Neural progenitor cell (in vitro differentiated cells): ENCODE measurements around the gene ZRANB3. TPM values are rescaled to one million over a fixed set of nuclear protein-coding genes. Genes with fewer than 3 reads are reported as not detected.

Experiments used
- DNase-seq: peaks from one replicate; pipeline ENCODE4 v3.0.0-alpha.2; 2016; ENCODE audit warnings: low spot score
- H2AFZ ChIP-seq: fragments of 200-600 bp; sonication (generic); replicated peaks from 2 replicates; pipeline ENCODE4 v1.6.1; 2016; ENCODE audit warnings: antibody characterized with exemption
- H3F3A ChIP-seq: fragments of 200-600 bp; sonication (generic); 2 replicates; pipeline ENCODE4 v1.6.1; 2016; ENCODE audit warnings: antibody characterized with exemption, low read depth
- H3K27ac ChIP-seq: fragments of 200-600 bp; sonication (generic); 2 replicates; pipeline ENCODE4 v1.5.1; 2016; ENCODE audit warnings: mild to moderate bottlenecking
- H3K27me3 ChIP-seq: fragments of 200-600 bp; sonication (generic); 2 replicates; pipeline ENCODE4 v1.6.1; 2016; ENCODE audit warnings: mild to moderate bottlenecking, moderate library complexity
- H3K36me3 ChIP-seq: fragments of 200-600 bp; sonication (generic); 2 replicates; pipeline ENCODE4 v1.5.1; 2016
- H3K4me1 ChIP-seq: fragments of 200-600 bp; sonication (generic); 2 replicates; pipeline ENCODE4 v1.6.1; 2016; ENCODE audit warnings: mixed run types
- H3K4me2 ChIP-seq: fragments of 200-600 bp; sonication (generic); 2 replicates; pipeline ENCODE4 v1.6.1; 2016
- H3K4me3 ChIP-seq: fragments of 200-600 bp; sonication (generic); 2 replicates; pipeline ENCODE4 v1.5.1; 2016
- H3K79me2 ChIP-seq: fragments of 200-600 bp; sonication (generic); 2 replicates; pipeline ENCODE4 v1.6.1; 2016; ENCODE audit warnings: low read depth
- H3K9ac ChIP-seq: fragments of 200-600 bp; sonication (generic); 2 replicates; pipeline ENCODE4 v1.6.1; 2016
- H3K9me3 ChIP-seq: fragments of 200-600 bp; sonication (generic); 2 replicates; pipeline ENCODE4 v1.5.1; 2016; ENCODE audit warnings: low read depth
- H4K20me1 ChIP-seq: fragments of 200-600 bp; sonication (generic); 2 replicates; pipeline ENCODE4 v1.6.1; 2016; ENCODE audit warnings: low read depth
- H3K27ac Mint-ChIP-seq: 3 replicates; pipeline ENCODE4 v1.8.0; 2021; ENCODE audit warnings: mixed read lengths
- H3K27me3 Mint-ChIP-seq: 2 replicates; pipeline ENCODE4 v1.8.0; 2022; ENCODE audit warnings: low read depth, mild to moderate bottlenecking, inconsistent platforms, moderate library complexity, mixed read lengths; ENCODE audit not compliant: insufficient read depth
- H3K36me3 Mint-ChIP-seq: 3 replicates; pipeline ENCODE4 v1.8.0; 2021; ENCODE audit warnings: mixed read lengths
- H3K4me1 Mint-ChIP-seq: 3 replicates; pipeline ENCODE4 v1.8.0; 2021; ENCODE audit warnings: mixed read lengths
- H3K4me3 Mint-ChIP-seq: 3 replicates; pipeline ENCODE4 v1.8.0; 2021; ENCODE audit warnings: mild to moderate bottlenecking, moderate library complexity, mixed read lengths
- H3K9me3 Mint-ChIP-seq: 3 replicates; pipeline ENCODE4 v1.8.0; 2020; ENCODE audit warnings: mixed read lengths
- EZH2 ChIP-seq: fragments of 200-600 bp; sonication (generic); IDR thresholded peaks from 2 replicates; pipeline ENCODE4 v1.6.1; 2017; ENCODE audit warnings: antibody characterized with exemption, mild to moderate bottlenecking, moderate library complexity
- EZH2phosphoT487 ChIP-seq: fragments of 200-600 bp; sonication (generic); IDR thresholded peaks from 2 replicates; pipeline ENCODE4 v1.6.1; 2017; ENCODE audit warnings: antibody characterized with exemption
- total RNA-seq: library from RNA; depleted of rRNA; stranded (reverse); fragments of >200 nt; gene quantifications from 2 replicates; pipeline ENCODE4 v1.2.3, GENCODE V29; 2015; ENCODE audit warnings: low replicate concordance
- TF ChIP-seq, protein P1 (sequence below): fragments of 200-600 bp; sonication (generic); IDR thresholded peaks from 2 replicates; pipeline ENCODE4 v1.5.1; 2017; ENCODE audit warnings: antibody characterized with exemption, mild to moderate bottlenecking

ZRANB3 gene
- total RNA-seq, 1 donor from 2014 or later, result 35.9 TPM

DNA sequence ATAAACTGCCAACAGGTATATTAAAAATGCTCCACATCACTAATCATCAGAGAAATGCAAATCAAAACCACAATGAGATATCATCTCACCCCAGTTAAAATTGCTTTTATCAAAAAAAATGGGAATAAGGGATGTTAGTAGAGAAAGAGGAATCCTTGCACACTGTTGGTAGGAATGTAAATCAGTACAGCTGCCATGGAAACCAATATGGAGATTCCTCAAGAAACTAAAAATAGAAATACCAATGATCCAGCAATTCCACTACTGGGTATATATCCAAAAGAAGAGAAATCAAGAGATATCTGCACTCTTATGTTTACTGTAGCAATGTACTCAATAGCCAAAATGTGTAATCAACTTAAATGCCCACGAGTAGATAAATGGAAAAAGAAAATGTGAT lies 40.6 kb downstream of the ZRANB3 start:
- no peaks in the 10 kb centered on the region for H3K79me2 ChIP-seq
- no peaks in the 10 kb centered on the region for H3K9me3 ChIP-seq
- H3K36me3 ChIP-seq, result peaks cover under 1% of the 10 kb centered on the region
- H3K4me2 ChIP-seq, result no peak overlapping the region
- no peaks in the 10 kb centered on the region for H4K20me1 ChIP-seq
- Mint-ChIP-seq H3K4me1 (no peaks in the 10 kb centered on the region), H3K9me3 (peaks cover 12% of the 10 kb centered on the region), H3K27ac (no peak overlapping the region), H3K27me3 (no peaks in the 10 kb centered on the region), H3K36me3 (peaks cover 48% of the 10 kb centered on the region), H3K4me3 (no peak overlapping the region)
- TF ChIP-seq EZH2phosphoT487 (no peak), EZH2 (no peak)
- TF ChIP-seq, protein P1, sequence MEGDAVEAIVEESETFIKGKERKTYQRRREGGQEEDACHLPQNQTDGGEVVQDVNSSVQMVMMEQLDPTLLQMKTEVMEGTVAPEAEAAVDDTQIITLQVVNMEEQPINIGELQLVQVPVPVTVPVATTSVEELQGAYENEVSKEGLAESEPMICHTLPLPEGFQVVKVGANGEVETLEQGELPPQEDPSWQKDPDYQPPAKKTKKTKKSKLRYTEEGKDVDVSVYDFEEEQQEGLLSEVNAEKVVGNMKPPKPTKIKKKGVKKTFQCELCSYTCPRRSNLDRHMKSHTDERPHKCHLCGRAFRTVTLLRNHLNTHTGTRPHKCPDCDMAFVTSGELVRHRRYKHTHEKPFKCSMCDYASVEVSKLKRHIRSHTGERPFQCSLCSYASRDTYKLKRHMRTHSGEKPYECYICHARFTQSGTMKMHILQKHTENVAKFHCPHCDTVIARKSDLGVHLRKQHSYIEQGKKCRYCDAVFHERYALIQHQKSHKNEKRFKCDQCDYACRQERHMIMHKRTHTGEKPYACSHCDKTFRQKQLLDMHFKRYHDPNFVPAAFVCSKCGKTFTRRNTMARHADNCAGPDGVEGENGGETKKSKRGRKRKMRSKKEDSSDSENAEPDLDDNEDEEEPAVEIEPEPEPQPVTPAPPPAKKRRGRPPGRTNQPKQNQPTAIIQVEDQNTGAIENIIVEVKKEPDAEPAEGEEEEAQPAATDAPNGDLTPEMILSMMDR, result no peak
- no peak overlapping the region for H3K9ac ChIP-seq
- no peak for DNase-seq
- no peak overlapping the region for H3K4me3 ChIP-seq
- no peak overlapping the region for H3K27ac ChIP-seq
- H2AFZ ChIP-seq, result no peak overlapping the region
- no peaks in the 10 kb centered on the region for H3K27me3 ChIP-seq
- H3F3A ChIP-seq, result no peaks in the 10 kb centered on the region
- no peaks in the 10 kb centered on the region for H3K4me1 ChIP-seq

- Histone ChIP-seq H3F3A (no peaks in the 10 kb centered on the region), H3K27ac (no peak overlapping the region), H2AFZ (no peak overlapping the region), H3K4me3 (no peak overlapping the region), H3K27me3 (no peaks in the 10 kb centered on the region), H3K36me3 (peaks cover 6% of the 10 kb centered on the region), H3K9me3 (no peaks in the 10 kb centered on the region), H3K79me2 (no peaks in the 10 kb centered on the region), H4K20me1 (no peaks in the 10 kb centered on the region), H3K4me2 (no peak overlapping the region), H3K4me1 (no peaks in the 10 kb centered on the region), H3K9ac (no peak overlapping the region)
- no peak for DNase-seq
- Mint-ChIP-seq H3K4me1 (no peaks in the 10 kb centered on the region), H3K27ac (no peak overlapping the region), H3K36me3 (peaks cover 53% of the 10 kb centered on the region), H3K9me3 (peaks cover 17% of the 10 kb centered on the region), H3K4me3 (no peak overlapping the region), H3K27me3 (no peaks in the 10 kb centered on the region)
- no peak for TF ChIP-seq EZH2phosphoT487
- TF ChIP-seq EZH2, result no peak
- TF ChIP-seq, protein P1, result no peak
Observed at GRCh38 chr2:135485441-135485840, 45.6 kb downstream of the ZRANB3 start.

DNA sequence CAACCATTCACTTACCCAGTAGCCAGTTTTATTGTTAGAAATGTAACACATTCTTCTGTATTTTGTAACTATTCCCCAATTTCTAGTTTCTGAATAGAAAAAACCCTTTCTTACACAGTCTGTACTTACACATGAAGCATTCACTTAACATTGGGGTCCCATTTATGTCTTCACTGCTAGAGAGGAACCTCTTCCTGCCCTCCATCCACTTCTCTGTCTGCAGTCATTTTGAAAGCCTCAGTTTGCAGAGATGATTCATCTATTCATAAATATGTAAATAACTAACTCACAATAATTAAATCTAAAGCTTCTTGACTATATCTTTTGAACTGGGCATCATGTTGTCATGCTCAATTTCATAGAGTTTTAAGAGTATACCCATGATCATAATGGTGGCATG lies 55.9 kb downstream of the ZRANB3 start:
- no peak overlapping the region for H3K4me2 ChIP-seq
- H2AFZ ChIP-seq, result no peak overlapping the region
- TF ChIP-seq EZH2 (no peak), EZH2phosphoT487 (no peak)
- TF ChIP-seq, protein P1, result no peak
- no peaks in the 10 kb centered on the region for H3K36me3 Mint-ChIP-seq
- no peaks in the 10 kb centered on the region for H4K20me1 ChIP-seq
- H3K4me3 ChIP-seq, result no peak overlapping the region
- no peaks in the 10 kb centered on the region for H3K9me3 ChIP-seq
- H3K9me3 Mint-ChIP-seq, result no peaks in the 10 kb centered on the region
- H3K27me3 Mint-ChIP-seq, result no peaks in the 10 kb centered on the region
- H3F3A ChIP-seq, result no peaks in the 10 kb centered on the region
- H3K4me1 Mint-ChIP-seq, result no peaks in the 10 kb centered on the region
- DNase-seq, result no peak
- no peak overlapping the region for H3K9ac ChIP-seq
- no peaks in the 10 kb centered on the region for H3K4me1 ChIP-seq
- H3K79me2 ChIP-seq, result no peaks in the 10 kb centered on the region
- no peaks in the 10 kb centered on the region for H3K27me3 ChIP-seq
- H3K36me3 ChIP-seq, result no peaks in the 10 kb centered on the region
- H3K4me3 Mint-ChIP-seq, result no peak overlapping the region
- no peak overlapping the region for H3K27ac Mint-ChIP-seq
- H3K27ac ChIP-seq, result no peak overlapping the region
